GM08714 (cell line): ENCODE results near the gene FGGY.
"Not testable (repeated sequence)": the region's sequence is repeated elsewhere in the genome, so short reads cannot be mapped to it uniquely, and the experiment has no call there.

Experiments used
- H3K4me3 ChIP-seq: fragments of 200-500 bp; sonication (Bioruptor generic); 2 replicates; pipeline ENCODE4 v1.5.1; 2014; ENCODE audit warnings: mild to moderate bottlenecking, low read length, inconsistent platforms
- ZNF274 ChIP-seq: IDR thresholded peaks from 2 replicates; pipeline ENCODE4 v1.6.1; 2012; ENCODE audit warnings: mild to moderate bottlenecking, low read depth, low read length

Gene FGGY, protein sequence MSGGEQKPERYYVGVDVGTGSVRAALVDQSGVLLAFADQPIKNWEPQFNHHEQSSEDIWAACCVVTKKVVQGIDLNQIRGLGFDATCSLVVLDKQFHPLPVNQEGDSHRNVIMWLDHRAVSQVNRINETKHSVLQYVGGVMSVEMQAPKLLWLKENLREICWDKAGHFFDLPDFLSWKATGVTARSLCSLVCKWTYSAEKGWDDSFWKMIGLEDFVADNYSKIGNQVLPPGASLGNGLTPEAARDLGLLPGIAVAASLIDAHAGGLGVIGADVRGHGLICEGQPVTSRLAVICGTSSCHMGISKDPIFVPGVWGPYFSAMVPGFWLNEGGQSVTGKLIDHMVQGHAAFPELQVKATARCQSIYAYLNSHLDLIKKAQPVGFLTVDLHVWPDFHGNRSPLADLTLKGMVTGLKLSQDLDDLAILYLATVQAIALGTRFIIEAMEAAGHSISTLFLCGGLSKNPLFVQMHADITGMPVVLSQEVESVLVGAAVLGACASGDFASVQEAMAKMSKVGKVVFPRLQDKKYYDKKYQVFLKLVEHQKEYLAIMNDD

GRCh38 chr1:59296358-59297256 lies at the start of gene FGGY:
Gene FGGY (plus strand): TSS chr1:59297094. CDS start chr1:59321550, 24,456 bp downstream.
- peak within 1 kb of the TSS; percentile 86 for H3K4me3 ChIP-seq
- no peak for TF ChIP-seq ZNF274

DNA sequence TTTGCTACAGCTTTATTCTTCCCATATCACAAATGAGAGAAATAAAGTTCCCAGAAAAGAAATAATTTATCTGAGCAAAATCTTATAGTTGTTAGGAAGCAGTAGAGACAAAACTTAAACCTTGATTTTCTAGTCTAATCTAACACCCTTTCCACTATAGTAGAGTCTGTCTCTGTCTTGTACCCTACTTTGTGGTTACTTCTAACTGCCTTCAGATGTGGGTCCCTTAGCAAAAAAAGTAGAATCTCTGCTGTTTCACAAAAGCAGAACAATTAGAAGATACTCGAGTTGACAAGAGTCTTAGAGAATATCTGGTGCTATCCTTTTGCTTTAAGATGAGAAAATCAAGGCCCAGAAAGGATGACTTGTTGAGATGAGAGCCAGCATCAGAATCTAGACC lies 48.1 kb upstream of the FGGY start:
- no peak overlapping the region for H3K4me3 ChIP-seq
- TF ChIP-seq ZNF274, result no peak

DNA sequence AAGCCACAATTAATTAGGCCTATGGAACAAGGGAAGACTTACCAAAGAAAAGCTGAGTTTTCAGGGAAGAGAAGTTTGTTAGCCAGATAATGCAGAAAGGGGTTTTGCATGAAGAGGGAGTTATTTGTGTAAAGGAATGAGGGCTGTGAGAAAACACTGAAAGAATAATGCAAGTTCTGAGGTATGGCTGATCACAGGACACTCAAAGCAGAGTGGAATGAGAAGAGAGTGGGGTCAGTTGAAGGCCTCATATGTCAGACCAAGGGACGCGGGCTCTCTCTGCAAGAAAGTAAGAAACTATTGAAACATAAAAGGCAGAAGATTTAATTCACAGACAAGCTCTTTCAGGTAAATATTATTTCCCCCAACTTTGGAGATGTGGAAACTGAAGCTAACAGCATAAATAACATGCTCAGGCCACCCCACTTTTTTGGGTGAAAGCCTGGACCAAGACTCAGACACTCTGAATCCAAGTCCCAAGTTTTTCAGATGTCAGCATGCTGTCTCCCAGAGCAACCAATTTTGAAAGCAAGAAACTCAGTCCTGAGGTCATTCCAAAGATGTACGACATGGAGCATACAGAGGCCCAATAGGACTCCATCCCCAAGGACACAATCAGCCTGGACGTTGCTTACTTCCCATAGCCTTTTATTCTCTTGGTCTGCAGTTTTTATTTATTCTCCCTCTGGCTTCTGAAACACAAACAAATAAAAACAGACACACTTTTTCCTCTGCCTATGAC lies 47.3 kb upstream of the FGGY start:
- TF ChIP-seq ZNF274, result no peak
- H3K4me3 ChIP-seq, result no peak overlapping the region

DNA sequence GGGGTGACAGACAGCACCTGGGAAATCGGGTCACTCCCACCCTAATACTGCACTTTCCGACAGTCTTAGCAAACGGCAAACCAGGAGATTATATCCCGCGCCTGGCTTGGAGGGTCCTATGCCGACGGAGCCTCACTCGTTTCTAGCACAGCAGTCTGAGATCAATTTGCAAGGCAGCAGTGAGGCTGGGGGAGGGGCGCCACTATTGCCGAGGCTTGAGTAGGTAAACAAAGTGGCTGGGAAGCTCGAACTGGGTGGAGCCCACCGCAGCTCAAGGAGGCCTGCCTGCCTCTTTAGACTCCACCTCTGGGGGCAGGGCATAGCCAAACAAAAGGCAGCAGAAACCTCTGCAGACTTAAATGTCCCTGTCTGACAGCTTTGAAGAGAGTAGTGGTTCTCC lies 45.8 kb upstream of the FGGY start:
- H3K4me3 ChIP-seq, result not testable (repeated sequence)

GRCh38 chr1:59256429-59256828 lies 40.5 kb upstream of the FGGY start:
- not testable (repeated sequence) for H3K4me3 ChIP-seq

- no peak for TF ChIP-seq ZNF274
Observed at GRCh38 chr1:59258412-59259032, 38.4 kb upstream of the FGGY start.

GRCh38 chr1:59261537-59261936 lies 35.4 kb upstream of the FGGY start:
- TF ChIP-seq ZNF274, result no peak
- no peak overlapping the region for H3K4me3 ChIP-seq

More at GRCh38 chr1:59258412-59259032, 38.4 kb upstream of the FGGY start:
- H3K4me3 ChIP-seq, result no peak overlapping the region

DNA sequence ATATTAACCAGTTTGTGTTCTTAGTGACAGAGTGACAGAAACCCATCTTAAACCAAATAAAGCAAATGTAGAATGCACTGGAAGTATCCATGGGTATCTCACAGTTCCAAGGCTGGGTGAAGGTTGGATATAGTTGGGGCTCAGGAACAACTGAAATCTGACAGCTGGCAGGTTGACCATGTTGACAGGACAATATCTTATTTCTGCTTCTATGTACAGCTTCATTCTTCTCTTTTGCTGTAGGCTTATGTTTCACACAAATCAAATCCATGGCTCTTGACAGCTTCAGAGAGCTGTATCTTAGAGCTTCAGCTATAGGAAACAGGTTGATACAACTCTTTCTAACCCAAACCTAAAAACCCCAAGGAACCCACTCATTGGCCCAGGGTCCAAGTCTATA lies 34.3 kb upstream of the FGGY start:
- TF ChIP-seq ZNF274, result no peak
- H3K4me3 ChIP-seq, result no peak overlapping the region

DNA sequence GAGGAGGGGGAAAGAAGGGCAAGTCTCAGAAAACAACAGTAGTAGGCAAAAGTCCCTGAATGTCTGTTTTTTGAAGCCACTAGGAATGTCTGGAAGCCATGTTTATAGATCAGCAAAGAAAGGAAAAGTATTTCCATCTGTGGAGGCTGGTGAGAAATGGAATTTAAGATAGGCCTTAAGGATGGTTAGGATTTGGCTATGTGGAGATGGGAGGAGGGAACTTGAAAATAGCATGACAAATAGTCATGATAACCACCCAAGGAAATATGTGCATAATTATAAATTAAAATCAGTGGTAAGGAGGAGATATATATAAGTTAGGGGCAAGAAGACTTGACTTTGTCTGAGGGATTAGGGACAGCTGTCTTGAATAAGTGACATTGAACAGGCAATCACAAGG lies 33.8 kb upstream of the FGGY start:
- TF ChIP-seq ZNF274, result no peak
- no peak overlapping the region for H3K4me3 ChIP-seq

- no peak for TF ChIP-seq ZNF274
- no peak overlapping the region for H3K4me3 ChIP-seq
Observed at GRCh38 chr1:59265622-59266021, 31.3 kb upstream of the FGGY start.

DNA sequence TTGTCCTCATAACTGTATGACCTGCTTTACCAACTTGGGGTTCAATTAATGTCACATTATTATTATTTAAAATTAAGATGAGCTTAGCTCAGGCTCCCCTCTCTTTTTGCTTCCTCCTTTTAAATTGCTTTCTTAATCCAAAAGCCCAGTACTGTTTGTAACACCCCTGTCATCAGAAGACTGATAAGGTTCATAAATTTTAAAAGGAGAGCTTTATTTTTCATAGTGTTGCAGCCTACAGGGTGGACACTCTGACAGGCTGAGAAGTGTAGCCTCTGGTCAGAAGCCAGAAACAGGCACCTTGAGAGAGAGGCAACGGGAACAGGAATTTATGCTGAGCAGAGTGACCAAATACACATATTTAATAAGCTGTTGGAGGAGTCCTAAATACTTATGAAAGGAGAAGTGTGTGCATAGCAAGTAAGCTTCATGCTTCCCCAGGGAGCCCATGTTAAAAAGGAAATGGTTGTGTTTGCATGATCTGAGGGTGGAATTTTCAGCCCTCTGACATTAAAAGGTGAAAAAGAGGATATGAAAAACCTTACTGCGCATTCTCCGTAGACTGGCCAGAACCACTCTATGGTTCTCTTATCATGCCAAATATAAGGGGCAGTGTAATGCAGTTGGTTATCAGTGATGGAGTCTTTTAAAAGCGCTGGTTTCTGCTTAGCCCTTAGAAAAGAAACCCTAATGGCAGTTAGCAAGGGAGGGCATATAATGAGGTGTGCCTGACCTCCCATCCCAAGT lies 30.5 kb upstream of the FGGY start:
- no peak for TF ChIP-seq ZNF274
- no peak overlapping the region; the same call in 1 of the 2 replicates for H3K4me3 ChIP-seq

- no peak for TF ChIP-seq ZNF274
Observed at GRCh38 chr1:59266927-59267293, 30.0 kb upstream of the FGGY start.

GRCh38 chr1:59268406-59268805 lies 28.5 kb upstream of the FGGY start:
- TF ChIP-seq ZNF274, result no peak

More at GRCh38 chr1:59266927-59267293, 30.0 kb upstream of the FGGY start:
- H3K4me3 ChIP-seq, result no peak overlapping the region; the same call in 1 of the 2 replicates

More at GRCh38 chr1:59268406-59268805, 28.5 kb upstream of the FGGY start:
- no peak overlapping the region for H3K4me3 ChIP-seq
